ENCODE data around the gene EIF2B1.

GRCh38 chr12:123659996-123660727 is 26.7 kb upstream of the EIF2B1 start:
- TF ChIP-seq CTCF (conservative IDR thresholded peaks at IDR 0.05; ENCODE audit: low read depth, low read length) (no peak), EZH2 (IDR thresholded peaks at IDR 0.05; ENCODE audit: low read length, unreplicated experiment) (no peak)
